SKM-1 (cell line): ENCODE data around the gene LTA.
"Not testable (repeated sequence)": the region's sequence is repeated elsewhere in the genome, so short reads cannot be mapped to it uniquely, and the experiment has no call there.

ENCODE experiments used
- DNase-seq: peaks from one replicate; lab custom pipeline; 2025; ENCODE audit not compliant: unreplicated experiment; lab: John Stamatoyannopoulos, UW

Gene LTA

DNA sequence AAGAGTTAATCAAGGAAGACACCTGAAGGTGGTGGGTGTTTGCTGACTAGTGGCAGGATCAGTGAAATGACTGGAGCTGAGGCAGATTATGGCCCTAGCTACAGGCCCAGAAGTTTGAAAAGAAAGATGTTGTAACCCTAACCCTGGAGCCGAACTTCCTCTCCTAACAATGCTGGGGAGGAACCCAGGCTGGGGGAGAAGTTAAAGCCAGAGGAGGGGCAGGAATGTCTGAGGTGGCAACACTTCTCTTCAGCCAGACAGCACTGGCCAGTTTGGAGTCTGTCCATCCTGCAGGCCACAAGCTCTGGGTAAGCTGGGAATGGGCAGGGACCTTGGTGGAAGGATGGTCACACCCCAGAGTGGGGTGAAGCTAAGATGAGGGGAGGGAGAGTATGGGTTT is 13.9 kb downstream of the LTA start, which contains the start of gene LST1:
TSS of gene LST1 (plus strand) at position 270 of the 400 bp plus-strand sequence. CDS start 1,023 bp downstream, outside the sequence.
- DNase-seq = peak; percentile 92

- peak; percentile 81 for DNase-seq
Observed at GRCh38 chr6:31586599-31587281, 14.7 kb downstream of the LTA start.

DNA sequence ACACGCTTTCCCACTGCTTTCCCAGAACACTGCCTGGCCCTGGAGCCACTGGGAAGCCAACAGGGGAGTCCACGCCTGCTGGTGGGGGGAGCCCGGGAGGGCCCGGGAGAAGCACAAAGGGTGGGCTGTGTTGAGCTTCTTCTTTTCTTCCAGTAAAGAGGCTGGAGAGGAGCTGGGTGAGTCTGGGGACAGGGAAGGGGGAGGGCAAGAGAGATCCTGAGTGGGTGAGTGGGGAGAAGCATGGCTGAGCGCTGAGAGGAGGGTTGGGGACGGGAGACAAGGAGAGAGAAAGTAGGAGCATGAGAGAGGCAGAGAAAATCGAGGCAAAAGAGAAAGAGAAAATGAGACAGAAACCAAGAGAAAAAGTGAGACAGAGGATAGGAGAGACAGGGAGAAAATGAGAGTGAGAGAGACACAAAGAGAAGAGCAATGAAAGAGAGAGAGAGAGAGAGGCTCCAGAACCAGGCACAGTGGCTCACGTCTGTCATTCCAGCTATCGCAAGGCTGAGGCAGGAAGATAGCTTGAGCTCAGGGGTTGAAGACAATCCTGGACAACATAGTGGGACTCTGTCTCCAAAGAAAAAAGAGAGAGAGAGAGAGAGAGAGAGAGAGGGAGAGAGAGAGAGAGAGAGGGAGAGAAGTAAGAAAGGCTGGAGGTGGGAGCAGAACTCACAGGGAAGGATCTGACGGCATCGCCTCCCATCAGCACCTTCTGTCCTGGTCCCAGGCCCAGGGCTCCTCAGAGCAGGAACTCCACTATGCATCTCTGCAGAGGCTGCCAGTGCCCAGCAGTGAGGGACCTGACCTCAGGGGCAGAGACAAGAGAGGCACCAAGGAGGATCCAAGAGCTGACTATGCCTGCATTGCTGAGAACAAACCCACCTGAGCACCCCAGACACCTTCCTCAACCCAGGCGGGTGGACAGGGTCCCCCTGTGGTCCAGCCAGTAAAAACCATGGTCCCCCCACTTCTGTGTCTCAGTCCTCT is 16.0 kb downstream of the LTA start:
- DNase-seq = no peak

DNA sequence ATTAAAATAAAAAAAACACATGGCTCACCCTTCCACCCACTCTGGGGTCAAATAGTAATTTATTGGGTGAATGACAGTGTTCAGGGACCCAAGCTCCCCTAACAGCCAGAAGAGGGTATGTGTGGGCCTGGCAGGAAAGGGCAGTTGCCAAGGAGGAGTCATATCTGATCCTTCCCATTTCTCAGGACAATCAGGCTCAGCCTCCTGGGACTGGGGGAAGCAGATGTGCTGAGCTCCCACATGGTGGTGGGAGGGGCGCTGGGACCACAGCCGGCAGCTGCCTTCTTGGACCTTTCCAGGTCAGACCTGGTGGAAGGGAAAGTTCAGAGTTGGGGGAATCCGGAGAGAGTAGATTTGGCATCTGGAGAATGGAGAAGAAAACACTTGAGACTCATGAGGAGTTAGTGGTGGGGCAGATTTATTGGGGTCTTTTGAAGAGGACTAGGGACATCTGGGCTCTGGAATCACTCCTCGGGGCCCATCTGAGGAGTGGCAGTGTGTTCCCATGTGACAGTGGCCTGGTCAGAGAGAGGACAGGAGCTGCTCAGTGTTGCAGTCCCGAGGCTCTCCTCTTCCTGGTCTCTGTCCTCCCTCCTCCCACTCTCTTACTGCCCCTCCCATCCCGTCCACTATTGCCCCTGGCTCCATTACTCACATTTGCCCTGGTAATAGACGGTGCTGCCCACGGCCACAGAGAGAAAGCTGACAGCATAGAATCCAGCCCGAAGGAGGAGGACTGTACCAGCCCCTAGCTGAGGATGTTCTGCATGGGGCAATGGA is 17.0 kb downstream of the LTA start:
- no peak for DNase-seq

DNA sequence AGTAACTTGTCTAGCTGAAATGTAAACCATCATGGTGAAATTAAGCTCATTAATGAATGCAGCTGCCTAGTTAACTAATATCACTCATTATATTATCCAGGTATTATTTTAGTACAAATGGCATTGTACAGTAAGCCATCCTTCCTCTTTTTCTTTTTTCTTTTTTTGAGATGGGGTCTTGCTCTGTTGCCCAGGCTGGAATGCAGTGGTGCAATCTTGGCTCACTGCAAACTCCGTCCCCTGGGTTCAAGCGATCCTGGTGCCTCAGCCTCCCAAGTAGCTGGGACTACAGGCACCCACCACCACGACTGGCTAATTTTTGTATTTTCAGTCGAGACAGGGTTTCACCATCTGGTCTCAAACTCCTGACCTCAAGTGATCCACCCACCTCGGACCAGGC is 18.6 kb downstream of the LTA start:
- not testable (repeated sequence) for DNase-seq

- no peak for DNase-seq
Observed at GRCh38 chr6:31592396-31592771, 20.3 kb downstream of the LTA start.

DNA sequence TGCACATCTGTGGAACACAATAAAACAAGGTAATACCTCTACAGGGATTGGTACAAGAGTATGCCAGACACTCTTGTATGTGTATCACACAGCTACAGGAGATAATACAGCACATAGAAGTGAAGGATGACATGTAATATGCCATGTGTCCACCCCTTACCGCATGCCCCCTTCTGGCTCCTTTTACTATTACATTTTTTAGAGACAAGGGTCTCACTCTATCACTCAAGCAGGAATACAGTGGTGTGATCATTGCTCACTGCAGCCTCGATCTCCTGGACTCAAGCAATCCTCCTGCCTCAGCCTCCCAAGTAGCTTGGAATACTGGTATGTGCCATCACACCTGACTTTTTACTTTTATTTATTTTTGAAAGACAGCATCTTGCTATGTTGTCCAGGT is 24.9 kb downstream of the LTA start:
- DNase-seq = peak; percentile 61

GRCh38 chr6:31607317-31607716 is 35.2 kb downstream of the LTA start:
- DNase-seq = no peak

GRCh38 chr6:31609519-31610406 is 37.7 kb downstream of the LTA start:
- no peak for DNase-seq

GRCh38 chr6:31610968-31611367 is 38.9 kb downstream of the LTA start:
- DNase-seq = no peak

DNA sequence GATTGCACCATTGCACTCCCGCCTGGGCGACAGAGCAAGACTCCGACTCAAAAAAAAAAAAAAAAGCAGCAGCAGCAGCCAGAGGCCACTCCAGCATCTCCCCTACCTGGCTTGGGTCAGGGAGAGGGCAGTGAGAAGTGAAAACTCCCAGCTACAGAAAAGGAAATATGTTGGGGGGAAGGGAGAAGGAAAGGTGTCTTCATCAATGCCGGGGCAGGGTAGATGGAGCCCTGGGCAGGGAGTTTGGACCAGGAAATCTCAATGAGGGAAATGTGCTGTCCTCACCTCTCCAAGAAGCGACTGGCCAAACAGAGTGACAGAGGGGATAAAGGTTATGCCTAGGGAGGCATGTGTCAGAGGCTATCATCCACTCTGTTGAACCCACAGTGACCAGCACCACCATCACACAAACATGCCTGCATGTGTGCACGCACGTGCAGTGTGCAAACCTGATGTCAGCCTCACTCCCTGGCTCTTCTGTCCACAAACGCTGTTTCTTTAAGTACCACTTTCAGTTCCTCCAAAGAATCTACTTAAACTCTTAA is 42.1 kb downstream of the LTA start:
- DNase-seq = no peak

GRCh38 chr6:31614684-31615578 is 42.8 kb downstream of the LTA start, which contains the start of gene AIF1:
AIF1 (plus strand) TSS chr6:31615234; CDS start chr6:31615330, 96 bp downstream.
- DNase-seq = peak; percentile 66

GRCh38 chr6:31615748-31616147 is 43.7 kb downstream of the LTA start:
- DNase-seq = peak; percentile 91

DNA sequence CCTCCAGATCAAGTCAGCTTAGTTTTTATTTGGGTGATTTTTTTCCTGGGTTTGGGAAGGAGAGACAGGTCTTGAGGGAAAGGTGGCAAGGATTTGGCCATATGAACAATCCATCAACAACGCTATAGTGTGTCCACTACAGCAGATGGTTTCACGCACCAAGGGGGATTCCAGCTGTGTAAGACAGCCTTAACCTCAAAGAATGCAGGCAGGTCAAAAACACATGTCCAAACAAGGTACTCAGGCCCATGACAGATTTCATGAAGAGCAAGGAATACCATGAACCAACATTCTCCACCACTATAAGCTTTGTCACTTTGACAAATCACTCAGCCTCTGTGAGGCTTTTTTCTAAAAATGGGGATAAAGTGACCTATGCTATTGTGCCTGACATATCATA is 44.9 kb downstream of the LTA start:
- no peak for DNase-seq

DNA sequence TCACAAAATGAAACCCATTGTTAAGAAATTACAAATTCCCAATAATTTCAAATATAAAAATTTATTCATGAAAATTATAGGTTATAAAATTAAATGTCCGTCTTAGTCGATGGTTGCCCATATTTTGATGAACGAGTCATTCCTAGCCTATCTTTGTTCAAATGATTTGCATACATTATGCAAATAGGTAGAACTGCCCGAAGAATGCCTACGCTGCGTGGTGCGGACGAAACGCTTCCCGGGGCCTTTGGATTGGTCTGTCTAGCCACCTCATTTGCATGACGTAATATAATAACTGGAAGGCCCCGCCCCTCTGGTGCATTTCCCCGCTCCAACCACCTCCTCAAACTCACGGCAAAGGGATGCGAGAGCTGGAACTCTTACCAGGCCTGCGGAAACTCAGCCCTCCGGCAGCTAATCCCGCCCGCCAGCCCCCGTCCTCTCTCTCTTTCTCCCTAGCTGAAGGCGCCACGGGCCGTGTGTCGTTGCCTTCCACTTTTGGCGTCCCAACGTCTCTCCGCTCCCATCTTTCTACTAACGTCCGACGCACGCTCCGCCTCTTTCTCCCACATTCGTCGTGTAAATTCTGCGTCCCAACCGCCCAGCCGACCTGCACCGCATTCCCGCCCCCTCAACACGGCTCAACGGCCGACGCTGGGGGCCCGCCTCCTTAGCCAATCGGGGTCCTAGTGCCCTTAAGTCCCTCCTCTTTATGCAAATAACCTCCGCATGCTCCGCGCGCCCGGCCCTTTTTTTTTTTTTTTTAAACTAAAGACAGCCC is 47.9 kb downstream of the LTA start:
- peak; percentile 98 for DNase-seq

GRCh38 chr6:31620586-31621319 is 48.7 kb downstream of the LTA start, which contains the start of gene PRRC2A:
PRRC2A (plus strand) TSS chr6:31620715; CDS start chr6:31622790, 2,075 bp downstream.
- DNase-seq = peak; percentile 39

- no peak for DNase-seq
Observed at GRCh38 chr6:31621320-31621939, 49.3 kb downstream of the LTA start.
